Neural progenitor cell (in vitro differentiated cells): ENCODE data around the gene SESN3.

Experiments used
- CTCF ChIP-seq: fragments of 200-600 bp; sonication (generic); IDR thresholded peaks from 2 replicates; pipeline ENCODE4 v1.5.1; 2017; ENCODE audit warnings: antibody characterized with exemption, mild to moderate bottlenecking
- EZH2 ChIP-seq: fragments of 200-600 bp; sonication (generic); IDR thresholded peaks from 2 replicates; pipeline ENCODE4 v1.6.1; 2017; ENCODE audit warnings: antibody characterized with exemption, mild to moderate bottlenecking, moderate library complexity
- EZH2phosphoT487 ChIP-seq: fragments of 200-600 bp; sonication (generic); IDR thresholded peaks from 2 replicates; pipeline ENCODE4 v1.6.1; 2017; ENCODE audit warnings: antibody characterized with exemption

GRCh38 chr11:95200781-95201457, 30.1 kb downstream of the SESN3 start:
- TF ChIP-seq CTCF (no peak), EZH2phosphoT487 (no peak), EZH2 (no peak)
